Endothelial cell of umbilical vein (primary cell): Measurements from ENCODE around the gene PHACTR2. TPM values are rescaled to one million over a fixed set of nuclear protein-coding genes. Genes with fewer than 3 reads are reported as not detected.

ENCODE experiments used
- BruUV-seq: library from RNA; stranded (reverse); fragments of 400-500 nt; replicated peaks from 2 replicates; lab custom pipeline; 2021; lab: Mats Ljungman, UMichigan
- CTCF ChIA-PET: fragments of 300-600, 350-600 bp; sonication (Branson Sonifier 250); formaldehyde crosslinking; loops from one replicate; lab custom pipeline; 2021; ENCODE audit warnings: antibody characterized with exemption, inconsistent platforms; lab: Charles Lee
- POLR2A ChIA-PET: fragments of 300-600, 350-600 bp; sonication (Branson Sonifier 250); formaldehyde crosslinking; loops from one replicate; lab custom pipeline; 2021; ENCODE audit warnings: antibody characterized with exemption, inconsistent platforms; lab: Charles Lee
- DNase-seq: peaks from one replicate; pipeline ENCODE4 v3.0.0-alpha.2; 2011; ENCODE audit warnings: low read depth, low spot score
- FAIRE-seq: peaks from 2 replicates; lab custom pipeline; 2011; peaks lifted over from hg19 to GRCh38; lab: Jason Lieb, UNC
- H2AFZ ChIP-seq: 2 replicates; pipeline ENCODE4 v1.6.0; 2012; ENCODE audit warnings: low read depth, low read length, control low read depth, inconsistent platforms
- H3K27ac ChIP-seq: 2 replicates; pipeline ENCODE4 v1.5.1; 2011; ENCODE audit warnings: low read depth, mild to moderate bottlenecking, control low read depth, low read length, moderate library complexity; ENCODE audit not compliant: insufficient read depth
- H3K27me3 ChIP-seq, 2 experiments: 2 replicates each; pipeline versions ENCODE4 v1.6.0 to v1.6.1; 2011; ENCODE audit warnings: low read length in 2 of 2, mixed read lengths in 1 of 2; ENCODE audit not compliant: control insufficient read depth in 2 of 2, insufficient read depth in 2 of 2
- H3K36me3 ChIP-seq, 2 experiments: 2 replicates in 1 of 2; 3 replicates in 1 of 2; pipeline ENCODE4 v1.5.1; 2011; ENCODE audit warnings: low read length in 2 of 2, mild to moderate bottlenecking in 1 of 2, moderate library complexity in 1 of 2; ENCODE audit not compliant: control insufficient read depth in 2 of 2, insufficient read depth in 2 of 2; ENCODE audit errors: extremely low read depth in 1 of 2
- H3K4me1 ChIP-seq: 3 replicates; pipeline ENCODE4 v1.5.1; 2011; ENCODE audit warnings: mild to moderate bottlenecking, low read length; ENCODE audit not compliant: control insufficient read depth, insufficient read depth; ENCODE audit errors: extremely low read depth
- H3K4me2 ChIP-seq: 2 replicates; pipeline ENCODE4 v1.6.1; 2011; ENCODE audit warnings: low read length, control low read depth, mixed read lengths; ENCODE audit not compliant: insufficient read depth
- H3K4me3 ChIP-seq, 3 experiments: fragments of 200-600 bp in 1 of 3; sonication (generic), shearing (Covaris generic) in 1 of 3; replicated peaks in 1 of 3; 2 replicates each; pipeline ENCODE4 v1.5.1; 2011 to 2016; ENCODE audit warnings: control low read depth in 3 of 3, low read length in 3 of 3, mild to moderate bottlenecking in 2 of 3, inconsistent platforms in 1 of 3, low read depth in 1 of 3, moderate library complexity in 1 of 3; ENCODE audit not compliant: insufficient read depth in 1 of 3
- H3K79me2 ChIP-seq: 2 replicates; pipeline ENCODE4 v1.6.0; 2012; ENCODE audit warnings: low read length, inconsistent platforms; ENCODE audit not compliant: control insufficient read depth, insufficient read depth
- H3K9ac ChIP-seq: replicated peaks from 2 replicates; pipeline ENCODE3; 2011; ENCODE audit warnings: low read length, control low read depth; ENCODE audit not compliant: insufficient read depth; ENCODE audit errors: extremely low read depth
- H3K9me1 ChIP-seq: replicated peaks from 3 replicates; pipeline ENCODE4 v1.6.0; 2011; ENCODE audit warnings: mild to moderate bottlenecking, low read length; ENCODE audit not compliant: control insufficient read depth, insufficient read depth; ENCODE audit errors: extremely low read depth
- H3K9me3 ChIP-seq: replicated peaks from 2 replicates; pipeline ENCODE4 v1.5.1; 2012; ENCODE audit warnings: low read length, inconsistent platforms; ENCODE audit not compliant: control insufficient read depth, insufficient read depth
- H4K20me1 ChIP-seq: replicated peaks from 2 replicates; pipeline ENCODE3; 2011; ENCODE audit warnings: mild to moderate bottlenecking, low read length; ENCODE audit not compliant: control insufficient read depth, insufficient read depth; ENCODE audit errors: extremely low read depth
- EZH2 ChIP-seq: IDR thresholded peaks from 2 replicates; pipeline ENCODE4 v1.6.1; 2012; ENCODE audit warnings: borderline replicate concordance, low read depth, mild to moderate bottlenecking, moderate library complexity, low read length, inconsistent platforms; ENCODE audit not compliant: severe bottlenecking
- FOS ChIP-seq: IDR thresholded peaks from 2 replicates; pipeline ENCODE4 v1.6.1; 2011; ENCODE audit warnings: mild to moderate bottlenecking, low read length, moderate library complexity, borderline replicate concordance; ENCODE audit not compliant: insufficient read depth
- GATA2 ChIP-seq: IDR thresholded peaks from 2 replicates; pipeline ENCODE4 v1.7.0; 2011; ENCODE audit warnings: low read depth, mild to moderate bottlenecking, moderate library complexity, mixed read lengths, low read length; ENCODE audit not compliant: insufficient read length, insufficient read depth
- JUN ChIP-seq: IDR thresholded peaks from 2 replicates; pipeline ENCODE4 v1.6.1; 2011; ENCODE audit warnings: borderline replicate concordance, low read depth; ENCODE audit not compliant: insufficient read length, insufficient read depth
- MYC ChIP-seq: IDR thresholded peaks from one replicate; pipeline ENCODE4 v1.6.1; 2011; ENCODE audit warnings: mild to moderate bottlenecking, low read depth, low read length
- POLR2A ChIP-seq: IDR thresholded peaks from 2 replicates; pipeline ENCODE4 v1.6.1; 2012; ENCODE audit warnings: low read depth, mild to moderate bottlenecking, control low read depth, low read length
- POLR2AphosphoS5 ChIP-seq: IDR thresholded peaks from 2 replicates; pipeline ENCODE4 v1.6.1; 2012; ENCODE audit warnings: low read depth, mild to moderate bottlenecking, control low read depth, low read length, moderate library complexity; ENCODE audit not compliant: insufficient read depth
- dilution Hi-C: fragments of 300-500 bp; cut with MboI; formaldehyde crosslinking; loops from one replicate; pipeline ENCODE4 v1.15.0; 2019; ENCODE audit warnings: low sequenced_read_pairs; ENCODE audit not compliant: extremely low pct_ligation_motif_present
- intact Hi-C: fragments of 100-400 bp; cut with micrococcal nuclease; formaldehyde crosslinking; loops from one replicate; pipeline ENCODE4 v1.10.0; 2022
- polyA plus RNA-seq, 4 experiments: library from polyadenylated mRNA; depleted of rRNA in 3 of 4; stranded (reverse) in 3 of 4; unstranded in 1 of 4; fragments of >200 nt; gene quantifications; 2 replicates each; pipeline versions ENCODE4 v1.2.1 to v1.2.3, GENCODE V29; 2011 to 2012; ENCODE audit warnings: missing spikeins in 1 of 4
- total RNA-seq: library from RNA; stranded (reverse); gene quantifications from 2 replicates; pipeline ENCODE4 v1.2.3, GENCODE V29; 2021
- TF ChIP-seq, protein P1 (sequence below): IDR thresholded peaks from 2 replicates; pipeline ENCODE4 v1.6.1; 2011; ENCODE audit not compliant: insufficient read depth, insufficient read length
- TF ChIP-seq, protein P2 (sequence below), 2 donors: IDR thresholded peaks; 1 replicate in 1 of 2; 2 replicates in 1 of 2; pipeline ENCODE4 v1.5.1; 2011; ENCODE audit warnings: low read length in 2 of 2, mild to moderate bottlenecking in 2 of 2, moderate library complexity in 2 of 2, control low read depth in 1 of 2, inconsistent platforms in 1 of 2, low read depth in 1 of 2; ENCODE audit not compliant: insufficient read depth in 1 of 2; ENCODE audit errors: extremely low read depth in 1 of 2

PHACTR2 gene
- total and polyA plus RNA-seq, 2 donors (not counting 3 experiments of a cell fraction or from before 2014, with no cell fraction given), result 16.3 to 178 TPM

DNA sequence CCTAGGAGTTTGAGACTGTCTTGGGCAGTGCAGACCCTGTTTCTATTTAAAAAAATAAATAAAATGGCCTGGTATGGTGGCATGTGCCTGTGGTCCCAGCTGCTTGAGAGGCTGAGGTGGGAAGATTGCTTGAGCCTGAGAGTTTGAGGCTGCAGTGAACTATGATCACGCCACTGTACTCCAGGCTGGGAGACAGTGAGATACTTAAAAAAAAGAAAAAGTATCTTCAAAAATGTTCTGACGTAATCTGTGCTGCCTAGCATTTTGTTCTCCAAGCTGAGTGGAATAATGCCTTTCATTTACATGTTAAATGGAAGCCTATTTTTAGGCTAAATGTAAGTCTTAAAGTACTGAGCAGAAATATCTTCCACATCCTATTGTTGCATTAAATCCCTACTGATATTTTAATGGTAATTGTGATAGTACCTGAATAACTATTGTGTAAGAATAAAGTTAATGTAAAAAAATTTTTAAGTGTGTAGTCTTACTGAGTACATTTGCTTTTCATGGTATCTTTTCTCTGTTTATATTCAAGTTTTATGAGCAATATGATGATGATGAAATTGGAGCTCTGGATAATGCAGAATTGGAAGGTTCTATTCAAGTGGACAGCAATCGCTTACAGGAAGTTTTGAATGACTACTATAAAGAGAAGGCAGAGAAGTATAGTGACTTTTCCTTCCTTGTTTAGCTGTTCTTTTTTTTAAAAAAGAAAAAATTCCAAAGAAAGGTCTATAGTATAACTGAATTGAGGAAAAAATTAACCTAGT, 182.3 kb downstream of the PHACTR2 start:
- H4K20me1 ChIP-seq, result no peaks in the 10 kb centered on the region
- POLR2A ChIA-PET, result no interaction called here
- BruUV-seq, result no TSS peak
- no peaks in the 10 kb centered on the region for H3K9me1 ChIP-seq
- H3K27me3 ChIP-seq, result no peaks in the 10 kb centered on the region
- peaks cover 17 to 26% of the 10 kb centered on the region in 2 experiments for H3K36me3 ChIP-seq
- dilution Hi-C loops (no loop called here), intact Hi-C loops (no loop called here)
- H3K79me2 ChIP-seq, result peaks cover 2% of the 10 kb centered on the region
- CTCF ChIA-PET, result interaction anchor here (1.0 kb wide), 1 partner anchor 284 kb away, joined by 3 read pairs; no protein-coding TSS in a partner anchor
- H3K27ac ChIP-seq, result no peak overlapping the region
- H2AFZ ChIP-seq, result no peak overlapping the region
- no peak overlapping the region for H3K4me2 ChIP-seq
- no peak for DNase-seq
- no peak overlapping the region for H3K4me3 ChIP-seq
- TF ChIP-seq FOS (no peak), POLR2A (no peak), GATA2 (no peak), POLR2AphosphoS5 (no peak), JUN (no peak), EZH2 (no peak), MYC (no peak)
- TF ChIP-seq, protein P1, sequence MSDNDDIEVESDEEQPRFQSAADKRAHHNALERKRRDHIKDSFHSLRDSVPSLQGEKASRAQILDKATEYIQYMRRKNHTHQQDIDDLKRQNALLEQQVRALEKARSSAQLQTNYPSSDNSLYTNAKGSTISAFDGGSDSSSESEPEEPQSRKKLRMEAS, result no peak
- TF ChIP-seq, protein P2, sequence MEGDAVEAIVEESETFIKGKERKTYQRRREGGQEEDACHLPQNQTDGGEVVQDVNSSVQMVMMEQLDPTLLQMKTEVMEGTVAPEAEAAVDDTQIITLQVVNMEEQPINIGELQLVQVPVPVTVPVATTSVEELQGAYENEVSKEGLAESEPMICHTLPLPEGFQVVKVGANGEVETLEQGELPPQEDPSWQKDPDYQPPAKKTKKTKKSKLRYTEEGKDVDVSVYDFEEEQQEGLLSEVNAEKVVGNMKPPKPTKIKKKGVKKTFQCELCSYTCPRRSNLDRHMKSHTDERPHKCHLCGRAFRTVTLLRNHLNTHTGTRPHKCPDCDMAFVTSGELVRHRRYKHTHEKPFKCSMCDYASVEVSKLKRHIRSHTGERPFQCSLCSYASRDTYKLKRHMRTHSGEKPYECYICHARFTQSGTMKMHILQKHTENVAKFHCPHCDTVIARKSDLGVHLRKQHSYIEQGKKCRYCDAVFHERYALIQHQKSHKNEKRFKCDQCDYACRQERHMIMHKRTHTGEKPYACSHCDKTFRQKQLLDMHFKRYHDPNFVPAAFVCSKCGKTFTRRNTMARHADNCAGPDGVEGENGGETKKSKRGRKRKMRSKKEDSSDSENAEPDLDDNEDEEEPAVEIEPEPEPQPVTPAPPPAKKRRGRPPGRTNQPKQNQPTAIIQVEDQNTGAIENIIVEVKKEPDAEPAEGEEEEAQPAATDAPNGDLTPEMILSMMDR (IDR thresholded peaks at IDR 0.05; ENCODE audit: extremely low read depth in 1 of 2, insufficient read depth in 1 of 2, low read depth in 1 of 2, low read length in 2 of 2), result no peak
- no peak for FAIRE-seq
- H3K9ac ChIP-seq, result no peak overlapping the region
- no peaks in the 10 kb centered on the region for H3K9me3 ChIP-seq
- H3K4me1 ChIP-seq, result no peaks in the 10 kb centered on the region
